Keratinocyte (primary cell): Measurements from ENCODE around the gene NOLC1.

Experiments used
- EZH2 ChIP-seq: IDR thresholded peaks from one replicate; pipeline ENCODE4 v1.6.1; 2012; ENCODE audit warnings: inconsistent platforms, mild to moderate bottlenecking, low read length, moderate library complexity
- TF ChIP-seq, protein P1 (sequence below), 3 experiments: IDR thresholded peaks in 1 of 3; conservative IDR thresholded peaks in 1 of 3; optimal IDR thresholded peaks in 1 of 3; 2 replicates in 2 of 3; 3 replicates in 1 of 3; pipeline versions ENCODE3 to v1.5.1; 2011; ENCODE audit warnings: low read length in 3 of 3, mild to moderate bottlenecking in 3 of 3, moderate library complexity in 2 of 3, control low read depth in 1 of 3, inconsistent platforms in 1 of 3; ENCODE audit not compliant: insufficient read depth in 2 of 3; ENCODE audit errors: extremely low read depth in 1 of 3

DNA sequence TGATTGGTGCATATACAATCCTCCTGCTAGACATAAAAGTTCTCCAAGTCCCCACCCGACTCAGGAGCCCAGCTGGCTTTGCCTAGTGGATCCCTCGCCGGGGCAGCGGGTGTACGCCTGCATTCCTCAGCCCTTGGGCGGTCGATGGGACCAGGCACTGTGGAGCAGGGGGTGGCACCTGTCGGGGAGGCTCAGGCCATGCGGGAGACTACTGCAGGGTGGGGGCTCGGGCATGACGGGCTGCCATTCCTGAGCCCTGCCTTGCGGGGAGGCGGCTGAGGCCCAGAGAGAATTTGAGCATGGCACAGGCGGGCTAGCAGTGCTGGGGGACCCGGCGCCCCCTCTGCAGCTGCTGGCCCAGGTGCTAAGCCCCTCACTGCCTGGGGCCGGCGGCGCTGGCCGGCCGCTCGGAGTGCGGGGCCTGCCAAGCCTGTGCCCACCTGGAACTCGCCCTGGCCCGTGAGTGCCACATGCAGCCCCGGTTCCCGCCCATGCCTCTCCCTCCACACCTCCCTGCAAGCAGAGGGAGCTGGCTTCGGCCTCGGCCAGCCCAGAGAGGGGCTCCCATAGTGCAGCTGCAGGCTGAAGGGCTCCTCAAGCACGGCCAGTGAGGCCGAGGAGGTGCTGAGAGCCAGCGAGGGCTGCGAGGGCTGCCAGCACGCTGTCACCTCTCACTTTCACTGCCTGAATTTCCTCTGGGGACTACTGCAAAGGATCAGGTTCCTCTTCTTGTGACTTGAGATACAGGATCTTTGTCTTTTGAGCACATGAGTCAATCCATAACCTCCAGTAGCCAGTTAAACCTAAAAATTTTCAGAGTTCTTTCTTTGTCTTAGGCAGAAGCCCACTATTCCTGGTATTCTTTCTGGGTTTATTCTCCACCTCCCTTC lies 48.8 kb downstream of the NOLC1 start:
- TF ChIP-seq, protein P1, sequence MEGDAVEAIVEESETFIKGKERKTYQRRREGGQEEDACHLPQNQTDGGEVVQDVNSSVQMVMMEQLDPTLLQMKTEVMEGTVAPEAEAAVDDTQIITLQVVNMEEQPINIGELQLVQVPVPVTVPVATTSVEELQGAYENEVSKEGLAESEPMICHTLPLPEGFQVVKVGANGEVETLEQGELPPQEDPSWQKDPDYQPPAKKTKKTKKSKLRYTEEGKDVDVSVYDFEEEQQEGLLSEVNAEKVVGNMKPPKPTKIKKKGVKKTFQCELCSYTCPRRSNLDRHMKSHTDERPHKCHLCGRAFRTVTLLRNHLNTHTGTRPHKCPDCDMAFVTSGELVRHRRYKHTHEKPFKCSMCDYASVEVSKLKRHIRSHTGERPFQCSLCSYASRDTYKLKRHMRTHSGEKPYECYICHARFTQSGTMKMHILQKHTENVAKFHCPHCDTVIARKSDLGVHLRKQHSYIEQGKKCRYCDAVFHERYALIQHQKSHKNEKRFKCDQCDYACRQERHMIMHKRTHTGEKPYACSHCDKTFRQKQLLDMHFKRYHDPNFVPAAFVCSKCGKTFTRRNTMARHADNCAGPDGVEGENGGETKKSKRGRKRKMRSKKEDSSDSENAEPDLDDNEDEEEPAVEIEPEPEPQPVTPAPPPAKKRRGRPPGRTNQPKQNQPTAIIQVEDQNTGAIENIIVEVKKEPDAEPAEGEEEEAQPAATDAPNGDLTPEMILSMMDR (optimal IDR thresholded peaks at IDR 0.05 in 1 of 3, IDR thresholded peaks at IDR 0.05 in 1 of 3, conservative IDR thresholded peaks at IDR 0.05 in 1 of 3; ENCODE audit: extremely low read depth in 1 of 3, insufficient read depth in 2 of 3, low read length in 3 of 3) = no peak
- TF ChIP-seq EZH2 = no peak
